ENCODE data around the gene PODXL.

Gene PODXL

GRCh38 chr7:131488361-131488760 lies 68.1 kb downstream of the PODXL start:
- Histone ChIP-seq H3K4me3 (ENCODE audit: control insufficient read depth in 1 of 7, extremely low read depth in 1 of 7, insufficient read depth in 4 of 7, low read depth in 2 of 7, low read length in 6 of 7) (no peak overlapping the region), H3K4me1 (ENCODE audit: control extremely low read depth in 1 of 4, control insufficient read depth in 4 of 4, insufficient read depth in 4 of 4, low read length in 3 of 4) (no peaks in the 10 kb centered on the region), H3K36me3 (ENCODE audit: control insufficient read depth in 4 of 4, insufficient read depth in 4 of 4, low read length in 3 of 4) (peaks cover 0 to 6% (median 4%) of the 10 kb centered on the region in 4 experiments), H3K27ac (ENCODE audit: insufficient read depth in 1 of 2, low read depth in 1 of 2, low read length in 2 of 2, poor library complexity in 1 of 2, severe bottlenecking in 2 of 2) (no peak overlapping the region), H3K27me3 (replicated peaks in 2 of 5; ENCODE audit: control insufficient read depth in 4 of 5, insufficient read depth in 5 of 5, low read length in 4 of 5) (no peaks in the 10 kb centered on the region), H3K9me3 (ENCODE audit: control extremely low read depth in 1 of 5, control insufficient read depth in 4 of 5, insufficient read depth in 2 of 5, low read depth in 1 of 5, low read length in 4 of 5) (no peaks in the 10 kb centered on the region)
- WGBS (ENCODE audit: insufficient coverage): no CpG with 5 or more reads among the region's 2 CpGs
- ChIA-PET CTCF (interaction anchor here (1.0 to 13.1 kb wide), 4 partner anchors 16 to 58 kb away, joined by 3 to 113 read pairs (median 6); no protein-coding TSS in a partner anchor), POLR2A (no interaction called here)
- DNase-seq: no peak

- no peaks in the 10 kb centered on the region for H3K9me3 ChIP-seq (ENCODE audit: control extremely low read depth in 1 of 5, control insufficient read depth in 4 of 5, insufficient read depth in 2 of 5, low read depth in 1 of 5, low read length in 4 of 5)
- WGBS (ENCODE audit: insufficient coverage): no CpG with 5 or more reads among the region's 1 CpG
- H3K27me3 ChIP-seq (replicated peaks in 2 of 5; ENCODE audit: control insufficient read depth in 4 of 5, insufficient read depth in 5 of 5, low read length in 4 of 5): no peaks in the 10 kb centered on the region
- peaks cover 0 to 6% (median 4%) of the 10 kb centered on the region in 4 experiments for H3K36me3 ChIP-seq (ENCODE audit: control insufficient read depth in 4 of 4, insufficient read depth in 4 of 4, low read length in 3 of 4)
- no peak overlapping the region for H3K4me3 ChIP-seq (ENCODE audit: control insufficient read depth in 1 of 7, extremely low read depth in 1 of 7, insufficient read depth in 4 of 7, low read depth in 2 of 7, low read length in 6 of 7)
- H3K27ac ChIP-seq (ENCODE audit: insufficient read depth in 1 of 2, low read depth in 1 of 2, low read length in 2 of 2, poor library complexity in 1 of 2, severe bottlenecking in 2 of 2): no peak overlapping the region
- CTCF ChIA-PET: interaction anchor here (0.8 to 13.1 kb wide), 3 partner anchors 17 to 591 kb away, joined by 3 to 113 read pairs (median 9); no protein-coding TSS in a partner anchor
- H3K4me1 ChIP-seq (ENCODE audit: control extremely low read depth in 1 of 4, control insufficient read depth in 4 of 4, insufficient read depth in 4 of 4, low read length in 3 of 4): no peaks in the 10 kb centered on the region
- POLR2A ChIA-PET: no interaction called here
- no peak for DNase-seq
Observed at GRCh38 chr7:131487217-131487616, 69.2 kb downstream of the PODXL start.

GRCh38 chr7:131486346-131486745 lies 70.1 kb downstream of the PODXL start:
- ChIA-PET POLR2A (no interaction called here), CTCF (interaction anchor here (0.8 to 13.1 kb wide), 3 partner anchors 18 to 590 kb away, joined by 3 to 113 read pairs (median 9); no protein-coding TSS in a partner anchor)
- H3K27me3 ChIP-seq (replicated peaks in 2 of 5; ENCODE audit: control insufficient read depth in 4 of 5, insufficient read depth in 5 of 5, low read length in 4 of 5): no peaks in the 10 kb centered on the region
- H3K4me3 ChIP-seq (ENCODE audit: control insufficient read depth in 1 of 7, extremely low read depth in 1 of 7, insufficient read depth in 4 of 7, low read depth in 2 of 7, low read length in 6 of 7): no peak overlapping the region
- peaks cover 0 to 6% (median 4%) of the 10 kb centered on the region in 4 experiments for H3K36me3 ChIP-seq (ENCODE audit: control insufficient read depth in 4 of 4, insufficient read depth in 4 of 4, low read length in 3 of 4)
- H3K4me1 ChIP-seq (ENCODE audit: control extremely low read depth in 1 of 4, control insufficient read depth in 4 of 4, insufficient read depth in 4 of 4, low read length in 3 of 4): no peaks in the 10 kb centered on the region
- no peaks in the 10 kb centered on the region for H3K9me3 ChIP-seq (ENCODE audit: control extremely low read depth in 1 of 5, control insufficient read depth in 4 of 5, insufficient read depth in 2 of 5, low read depth in 1 of 5, low read length in 4 of 5)
- no peak for DNase-seq
- WGBS (ENCODE audit: insufficient coverage): no CpG with 5 or more reads among the region's 2 CpGs
- no peak overlapping the region for H3K27ac ChIP-seq (ENCODE audit: insufficient read depth in 1 of 2, low read depth in 1 of 2, low read length in 2 of 2, poor library complexity in 1 of 2, severe bottlenecking in 2 of 2)

- CTCF ChIA-PET: interaction anchor here (1.4 to 3.4 kb wide), 2 partner anchors 11 to 21 kb away, joined by 4 to 17 read pairs; no protein-coding TSS in a partner anchor
- no peaks in the 10 kb centered on the region for H3K4me1 ChIP-seq (ENCODE audit: control extremely low read depth in 1 of 4, control insufficient read depth in 4 of 4, insufficient read depth in 4 of 4, low read length in 3 of 4)
- H3K27me3 ChIP-seq (replicated peaks in 2 of 5; ENCODE audit: control insufficient read depth in 4 of 5, insufficient read depth in 5 of 5, low read length in 4 of 5): no peaks in the 10 kb centered on the region
- POLR2A ChIA-PET: no interaction called here
- H3K4me3 ChIP-seq (ENCODE audit: control insufficient read depth in 1 of 7, extremely low read depth in 1 of 7, insufficient read depth in 4 of 7, low read depth in 2 of 7, low read length in 6 of 7): no peak overlapping the region
- H3K36me3 ChIP-seq (ENCODE audit: control insufficient read depth in 4 of 4, insufficient read depth in 4 of 4, low read length in 3 of 4): peaks cover 5 to 10% (median 8%) of the 10 kb centered on the region in 4 experiments
- H3K27ac ChIP-seq (ENCODE audit: insufficient read depth in 1 of 2, low read depth in 1 of 2, low read length in 2 of 2, poor library complexity in 1 of 2, severe bottlenecking in 2 of 2): no peak overlapping the region
- no peaks in the 10 kb centered on the region for H3K9me3 ChIP-seq (ENCODE audit: control extremely low read depth in 1 of 5, control insufficient read depth in 4 of 5, insufficient read depth in 2 of 5, low read depth in 1 of 5, low read length in 4 of 5)
- no CpG with 5 or more reads among the region's 2 CpGs for WGBS (ENCODE audit: insufficient coverage)
- no peak for DNase-seq
Observed at GRCh38 chr7:131483586-131483985, 72.8 kb downstream of the PODXL start.

GRCh38 chr7:131482800-131483199 lies 73.6 kb downstream of the PODXL start:
- POLR2A ChIA-PET: no interaction called here
- Histone ChIP-seq H3K4me1 (ENCODE audit: control extremely low read depth in 1 of 4, control insufficient read depth in 4 of 4, insufficient read depth in 4 of 4, low read length in 3 of 4) (no peaks in the 10 kb centered on the region), H3K4me3 (ENCODE audit: control insufficient read depth in 1 of 7, extremely low read depth in 1 of 7, insufficient read depth in 4 of 7, low read depth in 2 of 7, low read length in 6 of 7) (no peak overlapping the region), H3K36me3 (ENCODE audit: control insufficient read depth in 4 of 4, insufficient read depth in 4 of 4, low read length in 3 of 4) (peaks cover 5 to 10% (median 8%) of the 10 kb centered on the region in 4 experiments), H3K27ac (ENCODE audit: insufficient read depth in 1 of 2, low read depth in 1 of 2, low read length in 2 of 2, poor library complexity in 1 of 2, severe bottlenecking in 2 of 2) (no peak overlapping the region), H3K9me3 (ENCODE audit: control extremely low read depth in 1 of 5, control insufficient read depth in 4 of 5, insufficient read depth in 2 of 5, low read depth in 1 of 5, low read length in 4 of 5) (no peaks in the 10 kb centered on the region), H3K27me3 (replicated peaks in 2 of 5; ENCODE audit: control insufficient read depth in 4 of 5, insufficient read depth in 5 of 5, low read length in 4 of 5) (no peaks in the 10 kb centered on the region)
- DNase-seq: peak in 2 of 3 donors; percentile 10 to 13
- CTCF ChIA-PET: interaction anchor here (0.8 to 3.4 kb wide), 3 partner anchors 11 to 22 kb away, joined by 3 to 17 read pairs (median 4); no protein-coding TSS in a partner anchor
- WGBS (ENCODE audit: insufficient coverage): 100% methylated on average over 1 of the region's 2 CpGs

GRCh38 chr7:131480384-131481315 lies 75.8 kb downstream of the PODXL start:
- H3K36me3 ChIP-seq (ENCODE audit: control insufficient read depth in 4 of 4, insufficient read depth in 4 of 4, low read length in 3 of 4): peaks cover 0 to 13% (median 5%) of the 10 kb centered on the region in 4 experiments
- WGBS (ENCODE audit: insufficient coverage): 100% methylated on average over 4 of the region's 4 CpGs
- H3K4me3 ChIP-seq (ENCODE audit: control insufficient read depth in 1 of 7, extremely low read depth in 1 of 7, insufficient read depth in 4 of 7, low read depth in 2 of 7, low read length in 6 of 7): no peak overlapping the region
- no peak for DNase-seq
- no peaks in the 10 kb centered on the region for H3K9me3 ChIP-seq (ENCODE audit: control extremely low read depth in 1 of 5, control insufficient read depth in 4 of 5, insufficient read depth in 2 of 5, low read depth in 1 of 5, low read length in 4 of 5)
- ChIA-PET POLR2A (no interaction called here), CTCF (no interaction called here)
- H3K27ac ChIP-seq (ENCODE audit: insufficient read depth in 1 of 2, low read depth in 1 of 2, low read length in 2 of 2, poor library complexity in 1 of 2, severe bottlenecking in 2 of 2): no peak overlapping the region
- H3K27me3 ChIP-seq (replicated peaks in 2 of 5; ENCODE audit: control insufficient read depth in 4 of 5, insufficient read depth in 5 of 5, low read length in 4 of 5): no peaks in the 10 kb centered on the region
- H3K4me1 ChIP-seq (ENCODE audit: control extremely low read depth in 1 of 4, control insufficient read depth in 4 of 4, insufficient read depth in 4 of 4, low read length in 3 of 4): no peaks in the 10 kb centered on the region

- Histone ChIP-seq H3K27ac (ENCODE audit: insufficient read depth in 1 of 2, low read depth in 1 of 2, low read length in 2 of 2, poor library complexity in 1 of 2, severe bottlenecking in 2 of 2) (no peak overlapping the region), H3K4me3 (ENCODE audit: control insufficient read depth in 1 of 7, extremely low read depth in 1 of 7, insufficient read depth in 4 of 7, low read depth in 2 of 7, low read length in 6 of 7) (no peak overlapping the region), H3K27me3 (replicated peaks in 2 of 5; ENCODE audit: control insufficient read depth in 4 of 5, insufficient read depth in 5 of 5, low read length in 4 of 5) (no peaks in the 10 kb centered on the region), H3K4me1 (ENCODE audit: control extremely low read depth in 1 of 4, control insufficient read depth in 4 of 4, insufficient read depth in 4 of 4, low read length in 3 of 4) (no peaks in the 10 kb centered on the region), H3K36me3 (ENCODE audit: control insufficient read depth in 4 of 4, insufficient read depth in 4 of 4, low read length in 3 of 4) (peaks cover 17 to 43% (median 19%) of the 10 kb centered on the region in 4 experiments), H3K9me3 (ENCODE audit: control extremely low read depth in 1 of 5, control insufficient read depth in 4 of 5, insufficient read depth in 2 of 5, low read depth in 1 of 5, low read length in 4 of 5) (peaks cover 0 to 4% (median 0%) of the 10 kb centered on the region in 5 experiments)
- POLR2A ChIA-PET: no interaction called here
- CTCF ChIA-PET: interaction anchor here (2.0 kb wide), 1 partner anchor 17 kb away, joined by 4 read pairs; no protein-coding TSS in a partner anchor
- no peak for DNase-seq
- WGBS (ENCODE audit: insufficient coverage): 80% methylated on average over 1 of the region's 2 CpGs
Observed at GRCh38 chr7:131476740-131477139, 79.7 kb downstream of the PODXL start.

All from common myeloid progenitor, CD34-positive (primary cell).